Prostate gland (tissue), 2 donors: Measurements from ENCODE around the gene PPP4C. TPM values are rescaled to one million over a fixed set of nuclear protein-coding genes. Genes with fewer than 3 reads are reported as not detected.
A peak's percentile ranks its signal among the peaks of the same experiment; 100 is the strongest.

Source experiments
- DNase-seq: peaks from one replicate; pipeline ENCODE4 v3.0.0-alpha.2; 2019; ENCODE audit warnings: low spot score
- H3K27ac ChIP-seq, 2 donors: fragments of 200-600 bp; sonication (generic); 2 replicates each; pipeline ENCODE4 v1.5.1; 2017 to 2019
- H3K27me3 ChIP-seq: fragments of 200-600 bp; sonication (generic); replicated peaks from 2 replicates; pipeline ENCODE4 v1.5.1; 2019; ENCODE audit not compliant: insufficient read depth
- H3K36me3 ChIP-seq, 2 donors: fragments of 200-600 bp; sonication (generic); 1 replicate in 1 of 2; 2 replicates in 1 of 2; pipeline versions ENCODE4 v1.5.1 to v1.8.1; 2017 to 2019
- H3K4me1 ChIP-seq: fragments of 200-600 bp; sonication (generic); replicated peaks from 2 replicates; pipeline ENCODE4 v1.5.1; 2019
- H3K4me3 ChIP-seq, 2 donors: fragments of 200-600 bp; sonication (generic); 2 replicates each; pipeline ENCODE4 v1.5.1; 2017 to 2019
- H3K9me3 ChIP-seq: fragments of 200-600 bp; sonication (generic); 2 replicates; pipeline ENCODE4 v1.5.1; 2017
- POLR2A ChIP-seq: fragments of 450-650 bp; IDR thresholded peaks from one replicate; pipeline ENCODE4 v1.6.1; 2016; ENCODE audit warnings: antibody characterized with exemption, mild to moderate bottlenecking
- POLR2AphosphoS5 ChIP-seq: sonication (generic); formaldehyde crosslinking; IDR thresholded peaks from one replicate; pipeline ENCODE4 v1.6.1; 2017; ENCODE audit warnings: antibody characterized with exemption
- WGBS: methylation state at CpG from one replicate; pipeline ENCODE4 v1.1.5; 2018; 5-methylcytosine and 5-hydroxymethylcytosine counted together
- intact Hi-C: fragments of 100-400 bp; cut with DNase I; formaldehyde crosslinking; loops from one replicate; pipeline ENCODE4 v1.14.2; 2022
- total RNA-seq, 2 donors: library from RNA; depleted of rRNA; stranded (reverse); fragments of >200 nt; gene quantifications; one replicate each; pipeline ENCODE4 v1.1.0, GENCODE V29; 2016
- TF ChIP-seq, protein P1 (sequence below), 4 experiments: fragments of 200-600 bp in 2 of 4; fragments of 450-650 bp in 2 of 4; sonication (generic) in 2 of 4; IDR thresholded peaks; 1 replicate in 3 of 4; 2 replicates in 1 of 4; pipeline ENCODE4 v1.5.1; 2016 to 2019; ENCODE audit warnings: antibody characterized with exemption in 4 of 4, mild to moderate bottlenecking in 2 of 4, moderate library complexity in 2 of 4

PPP4C gene
- total RNA-seq, 2 donors from 2014 or later = 67.8 to 85.4 TPM

DNA sequence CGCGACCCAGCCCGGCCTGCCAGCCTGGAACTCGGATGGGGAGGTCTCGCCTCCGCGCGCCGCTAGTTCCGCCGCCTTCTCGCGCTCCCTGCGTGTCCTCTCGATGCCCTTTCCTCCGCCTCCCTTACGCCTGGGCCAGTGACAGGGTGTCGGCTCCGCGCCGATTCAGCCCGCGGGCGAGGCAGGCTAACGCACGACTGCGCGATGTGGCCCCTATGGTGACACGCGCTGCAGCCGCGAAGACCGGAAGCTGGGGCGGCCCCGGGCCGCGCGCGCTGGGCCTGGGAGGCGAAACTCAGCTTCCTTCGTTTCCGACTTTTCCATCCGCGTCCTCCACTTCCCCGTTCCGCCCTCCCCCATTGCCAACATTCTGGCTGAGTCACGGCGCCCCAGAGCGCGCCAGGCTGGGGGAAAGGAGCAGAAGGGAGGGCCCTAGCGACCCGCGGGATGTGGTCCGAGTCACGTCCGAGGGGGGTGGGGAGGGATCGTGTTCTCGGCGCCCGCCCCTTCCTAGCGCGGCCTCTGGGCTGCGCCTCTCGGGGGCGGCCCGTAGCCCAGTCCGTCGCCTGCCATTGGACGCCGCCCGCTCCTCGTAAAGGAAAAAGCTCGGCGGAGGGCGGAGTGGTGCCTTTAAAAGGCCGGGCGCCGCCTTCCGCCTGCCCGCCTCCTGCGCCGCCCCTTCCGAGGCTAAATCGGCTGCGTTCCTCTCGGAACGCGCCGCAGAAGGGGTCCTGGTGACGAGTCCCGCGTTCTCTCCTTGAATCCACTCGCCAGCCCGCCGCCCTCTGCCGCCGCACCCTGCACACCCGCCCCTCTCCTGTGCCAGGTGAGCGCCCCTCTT, 10.5 kb upstream of the PPP4C start, which contains the start of gene ALDOA:
Gene ALDOA (plus strand): TSS at position 659 of the 841 bp plus-strand sequence. CDS start 1,138 bp downstream, outside the sequence.
- Histone ChIP-seq H3K27me3 (no peaks in the 10 kb centered on the region), H3K36me3 (peaks cover 14 to 24% of the 10 kb centered on the region in 2 donors), H3K9me3 (no peaks in the 10 kb centered on the region), H3K27ac (peak within 1 kb of the TSS; percentile 91 to 97), H3K4me1 (peaks cover 43% of the 10 kb centered on the region), H3K4me3 (peak within 1 kb of the TSS; percentile 86 to 98)
- TF ChIP-seq, protein P1, sequence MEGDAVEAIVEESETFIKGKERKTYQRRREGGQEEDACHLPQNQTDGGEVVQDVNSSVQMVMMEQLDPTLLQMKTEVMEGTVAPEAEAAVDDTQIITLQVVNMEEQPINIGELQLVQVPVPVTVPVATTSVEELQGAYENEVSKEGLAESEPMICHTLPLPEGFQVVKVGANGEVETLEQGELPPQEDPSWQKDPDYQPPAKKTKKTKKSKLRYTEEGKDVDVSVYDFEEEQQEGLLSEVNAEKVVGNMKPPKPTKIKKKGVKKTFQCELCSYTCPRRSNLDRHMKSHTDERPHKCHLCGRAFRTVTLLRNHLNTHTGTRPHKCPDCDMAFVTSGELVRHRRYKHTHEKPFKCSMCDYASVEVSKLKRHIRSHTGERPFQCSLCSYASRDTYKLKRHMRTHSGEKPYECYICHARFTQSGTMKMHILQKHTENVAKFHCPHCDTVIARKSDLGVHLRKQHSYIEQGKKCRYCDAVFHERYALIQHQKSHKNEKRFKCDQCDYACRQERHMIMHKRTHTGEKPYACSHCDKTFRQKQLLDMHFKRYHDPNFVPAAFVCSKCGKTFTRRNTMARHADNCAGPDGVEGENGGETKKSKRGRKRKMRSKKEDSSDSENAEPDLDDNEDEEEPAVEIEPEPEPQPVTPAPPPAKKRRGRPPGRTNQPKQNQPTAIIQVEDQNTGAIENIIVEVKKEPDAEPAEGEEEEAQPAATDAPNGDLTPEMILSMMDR (IDR thresholded peaks at IDR 0.05) = peak in 2 of 4 experiments; percentile 2 to 17
- TF ChIP-seq POLR2A (peak; percentile 99), POLR2AphosphoS5 (peak; percentile 95)
- under 1% methylated on average over 94 of the region's 99 CpGs for WGBS
- intact Hi-C loops = loop anchor here (5.0 to 10.0 kb wide), 2 partner anchors 57 to 589 kb away; partner anchors contain the start of genes FBRS, MAPK3 and PRR14
- DNase-seq = peak; percentile 98

DNA sequence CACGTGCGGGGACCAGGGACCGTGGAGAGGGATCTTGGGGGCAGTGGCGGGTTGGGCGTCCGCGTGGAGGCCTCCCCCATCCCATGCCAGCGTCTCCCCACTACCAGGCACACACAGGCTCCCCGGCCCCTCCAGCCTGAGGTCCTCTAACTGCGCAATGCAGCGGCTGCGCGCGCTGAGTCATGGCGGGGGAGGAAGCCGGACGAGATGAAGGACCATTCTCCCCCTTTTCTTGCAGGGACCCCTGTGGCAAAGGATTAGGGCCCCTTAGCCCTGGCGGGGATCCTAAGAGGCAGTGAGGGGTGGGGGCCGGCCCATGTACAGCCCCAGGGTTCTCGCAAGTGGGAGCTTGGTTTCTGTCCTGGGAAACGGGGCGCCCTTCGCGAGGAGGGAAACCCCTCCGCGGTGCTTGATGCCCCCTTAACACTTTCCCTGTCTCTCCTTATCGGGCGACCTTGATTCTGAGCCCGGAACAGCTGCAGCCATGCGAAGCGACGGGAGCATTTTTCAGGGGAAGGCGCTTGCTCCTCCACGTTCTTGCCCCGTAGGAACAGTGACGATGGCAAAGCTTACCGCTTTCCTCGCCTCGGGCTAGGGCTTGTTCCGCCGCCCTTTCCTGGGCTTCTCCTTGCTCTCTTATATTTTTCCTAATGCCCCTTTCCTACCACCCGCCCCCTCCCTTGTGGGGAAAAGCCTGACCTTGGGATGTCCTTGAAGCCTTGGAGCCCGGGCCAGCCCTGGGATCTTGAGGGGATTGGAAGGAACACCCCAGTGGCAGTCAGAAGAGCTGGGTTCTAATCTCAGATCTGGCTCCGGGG, 9.6 kb upstream of the PPP4C start:
- Histone ChIP-seq H3K36me3 (peaks cover 14 to 24% of the 10 kb centered on the region in 2 donors), H3K4me1 (peaks cover 37% of the 10 kb centered on the region)
- DNase-seq = no peak

DNA sequence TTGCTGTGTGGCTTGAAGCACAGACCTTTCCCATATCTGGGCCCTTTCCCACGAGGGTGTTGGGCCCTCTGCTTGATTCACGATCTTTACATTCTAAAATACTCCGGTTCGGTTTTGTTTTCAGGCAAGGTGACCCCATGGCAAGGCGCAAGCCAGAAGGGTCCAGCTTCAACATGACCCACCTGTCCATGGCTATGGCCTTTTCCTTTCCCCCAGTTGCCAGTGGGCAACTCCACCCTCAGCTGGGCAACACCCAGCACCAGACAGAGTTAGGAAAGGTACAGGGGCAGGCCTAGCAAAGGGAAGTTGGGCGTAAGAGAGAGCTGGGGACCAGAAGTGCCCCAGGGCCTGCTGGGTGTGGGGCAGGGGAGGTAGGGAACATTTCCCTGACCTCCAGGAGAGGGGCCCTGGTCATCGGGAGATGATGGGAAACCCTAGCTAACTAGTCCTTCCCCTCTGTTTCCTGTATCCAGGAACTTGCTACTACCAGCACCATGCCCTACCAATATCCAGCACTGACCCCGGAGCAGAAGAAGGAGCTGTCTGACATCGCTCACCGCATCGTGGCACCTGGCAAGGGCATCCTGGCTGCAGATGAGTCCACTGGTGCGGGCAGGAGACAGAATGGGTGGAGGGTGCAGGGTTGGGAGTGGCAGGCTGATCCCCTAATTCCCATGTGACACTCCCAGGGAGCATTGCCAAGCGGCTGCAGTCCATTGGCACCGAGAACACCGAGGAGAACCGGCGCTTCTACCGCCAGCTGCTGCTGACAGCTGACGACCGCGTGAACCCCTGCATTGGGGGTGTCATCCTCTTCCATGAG, 8.8 kb upstream of the PPP4C start:
- H3K4me1 ChIP-seq = peaks cover 37% of the 10 kb centered on the region
- intact Hi-C loops = loop anchor here (5.0 to 10.0 kb wide), 2 partner anchors 55 to 588 kb away; partner anchors contain the start of genes FBRS, MAPK3 and PRR14
- no peak for DNase-seq
- no peaks in the 10 kb centered on the region for H3K9me3 ChIP-seq
- peak overlapping the region; percentile 91 to 97 for H3K27ac ChIP-seq
- no peak for TF ChIP-seq POLR2AphosphoS5
- no peak for TF ChIP-seq POLR2A
- TF ChIP-seq, protein P1 (IDR thresholded peaks at IDR 0.05) = no peak
- peaks cover 14 to 24% of the 10 kb centered on the region in 2 donors for H3K36me3 ChIP-seq
- peak overlapping the region; percentile 86 to 98 for H3K4me3 ChIP-seq
- 18% methylated on average over 21 of the region's 21 CpGs for WGBS
- no peaks in the 10 kb centered on the region for H3K27me3 ChIP-seq

More for the DNA sequence above, 9.6 kb upstream of the PPP4C start:
- Histone ChIP-seq H3K27me3 (no peaks in the 10 kb centered on the region), H3K4me3 (peak overlapping the region; percentile 86 to 98), H3K9me3 (no peaks in the 10 kb centered on the region), H3K27ac (peak overlapping the region; percentile 91 to 97)
- TF ChIP-seq, protein P1 (IDR thresholded peaks at IDR 0.05) = no peak
- TF ChIP-seq POLR2AphosphoS5 (no peak), POLR2A (no peak)
- WGBS = 1% methylated on average over 44 of the region's 44 CpGs
- intact Hi-C loops = loop anchor here (5.0 to 10.0 kb wide), 2 partner anchors 56 to 589 kb away; partner anchors contain the start of genes FBRS, MAPK3 and PRR14

DNA sequence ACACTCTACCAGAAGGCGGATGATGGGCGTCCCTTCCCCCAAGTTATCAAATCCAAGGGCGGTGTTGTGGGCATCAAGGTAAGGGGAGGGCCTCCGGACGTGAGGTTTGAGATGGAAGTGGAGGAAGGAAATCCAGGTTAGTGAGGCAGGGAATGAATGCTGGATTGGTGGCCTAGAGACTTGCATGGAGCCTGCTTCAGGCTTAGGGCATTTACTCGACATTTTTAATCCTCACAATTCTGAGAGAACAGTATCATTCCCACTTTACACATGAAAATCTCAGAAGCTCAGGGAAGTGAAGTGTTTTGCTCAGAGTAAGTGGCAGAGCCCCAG, 8.2 kb upstream of the PPP4C start:
- Histone ChIP-seq H3K36me3 (peaks cover 14 to 24% of the 10 kb centered on the region in 2 donors), H3K9me3 (no peaks in the 10 kb centered on the region), H3K27me3 (no peaks in the 10 kb centered on the region), H3K4me1 (peaks cover 37% of the 10 kb centered on the region), H3K27ac (peak overlapping the region in 1 of 2 donors; percentile 97), H3K4me3 (peak overlapping the region; percentile 86 to 98)
- TF ChIP-seq POLR2AphosphoS5 (no peak), POLR2A (no peak)
- TF ChIP-seq, protein P1 (IDR thresholded peaks at IDR 0.05) = no peak
- WGBS = 51% methylated on average over 6 of the region's 6 CpGs
- intact Hi-C loops = loop anchor here (5.0 to 10.0 kb wide), 2 partner anchors 55 to 587 kb away; partner anchors contain the start of genes FBRS, MAPK3 and PRR14
- DNase-seq = no peak
